ENCODE data around the gene COPS7B.

The COPS7B gene

GRCh38 chr2:231794383-231794782, 8.1 kb downstream of the COPS7B start:
- no peak for FAIRE-seq
- DNase-seq (ENCODE audit: insufficient read length): no peak
- no peak for TF ChIP-seq POLR2AphosphoS5 (IDR thresholded peaks at IDR 0.05; ENCODE audit: low read depth, low read length)
- no peak for TF ChIP-seq POLR2A (IDR thresholded peaks at IDR 0.05; ENCODE audit: low read depth, low read length)
- no peak for TF ChIP-seq TAF1 (IDR thresholded peaks at IDR 0.05; ENCODE audit: borderline replicate concordance, low read depth, low read length)

- TF ChIP-seq POLR2AphosphoS5 (IDR thresholded peaks at IDR 0.05; ENCODE audit: low read depth, low read length): no peak
- no peak for TF ChIP-seq TAF1 (IDR thresholded peaks at IDR 0.05; ENCODE audit: borderline replicate concordance, low read depth, low read length)
- no peak for TF ChIP-seq POLR2A (IDR thresholded peaks at IDR 0.05; ENCODE audit: low read depth, low read length)
- DNase-seq (ENCODE audit: insufficient read length) (no peak), FAIRE-seq (no peak)
Measured at GRCh38 chr2:231795525-231796327, 9.5 kb downstream of the COPS7B start.

- DNase-seq (ENCODE audit: insufficient read length) (no peak), FAIRE-seq (peak; percentile 67)
- TF ChIP-seq POLR2AphosphoS5 (IDR thresholded peaks at IDR 0.05; ENCODE audit: low read depth, low read length): no peak
- TF ChIP-seq TAF1 (IDR thresholded peaks at IDR 0.05; ENCODE audit: borderline replicate concordance, low read depth, low read length): no peak
- TF ChIP-seq POLR2A (IDR thresholded peaks at IDR 0.05; ENCODE audit: low read depth, low read length): no peak
Measured at GRCh38 chr2:231800493-231801091, 14.3 kb downstream of the COPS7B start.

GRCh38 chr2:231803501-231804138, 17.4 kb downstream of the COPS7B start:
- TF ChIP-seq POLR2A (IDR thresholded peaks at IDR 0.05; ENCODE audit: low read depth, low read length) (no peak), TAF1 (IDR thresholded peaks at IDR 0.05; ENCODE audit: borderline replicate concordance, low read depth, low read length) (no peak), POLR2AphosphoS5 (IDR thresholded peaks at IDR 0.05; ENCODE audit: low read depth, low read length) (no peak)
- no peak for FAIRE-seq
- DNase-seq (ENCODE audit: insufficient read length): no peak

- TF ChIP-seq POLR2A (IDR thresholded peaks at IDR 0.05; ENCODE audit: low read depth, low read length): no peak
- no peak for TF ChIP-seq POLR2AphosphoS5 (IDR thresholded peaks at IDR 0.05; ENCODE audit: low read depth, low read length)
- TF ChIP-seq TAF1 (IDR thresholded peaks at IDR 0.05; ENCODE audit: borderline replicate concordance, low read depth, low read length): no peak
- FAIRE-seq (no peak), DNase-seq (ENCODE audit: insufficient read length) (no peak)
Measured at GRCh38 chr2:231807020-231807419, 20.8 kb downstream of the COPS7B start.

- TF ChIP-seq POLR2AphosphoS5 (IDR thresholded peaks at IDR 0.05; ENCODE audit: low read depth, low read length) (no peak), POLR2A (IDR thresholded peaks at IDR 0.05; ENCODE audit: low read depth, low read length) (no peak), TAF1 (IDR thresholded peaks at IDR 0.05; ENCODE audit: borderline replicate concordance, low read depth, low read length) (no peak)
- no peak for DNase-seq (ENCODE audit: insufficient read length)
- FAIRE-seq: no peak
Measured at GRCh38 chr2:231810905-231811304, 24.7 kb downstream of the COPS7B start.

- no peak for DNase-seq (ENCODE audit: insufficient read length)
- FAIRE-seq: no peak
- TF ChIP-seq POLR2A (IDR thresholded peaks at IDR 0.05; ENCODE audit: low read depth, low read length) (no peak), TAF1 (IDR thresholded peaks at IDR 0.05; ENCODE audit: borderline replicate concordance, low read depth, low read length) (no peak), POLR2AphosphoS5 (IDR thresholded peaks at IDR 0.05; ENCODE audit: low read depth, low read length) (no peak)
Measured at GRCh38 chr2:231816327-231817026, 30.2 kb downstream of the COPS7B start.

GRCh38 chr2:231819447-231820042, 33.3 kb downstream of the COPS7B start:
- FAIRE-seq (no peak), DNase-seq (ENCODE audit: insufficient read length) (no peak)
- no peak for TF ChIP-seq TAF1 (IDR thresholded peaks at IDR 0.05; ENCODE audit: borderline replicate concordance, low read depth, low read length)
- no peak for TF ChIP-seq POLR2A (IDR thresholded peaks at IDR 0.05; ENCODE audit: low read depth, low read length)
- TF ChIP-seq POLR2AphosphoS5 (IDR thresholded peaks at IDR 0.05; ENCODE audit: low read depth, low read length): no peak

GRCh38 chr2:231820786-231821303, 34.6 kb downstream of the COPS7B start:
- FAIRE-seq (no peak), DNase-seq (ENCODE audit: insufficient read length) (no peak)

GRCh38 chr2:231821908-231822307, 35.7 kb downstream of the COPS7B start:
- no peak for FAIRE-seq
- no peak for DNase-seq (ENCODE audit: insufficient read length)
- TF ChIP-seq POLR2A (IDR thresholded peaks at IDR 0.05; ENCODE audit: low read depth, low read length): no peak
- no peak for TF ChIP-seq POLR2AphosphoS5 (IDR thresholded peaks at IDR 0.05; ENCODE audit: low read depth, low read length)
- no peak for TF ChIP-seq TAF1 (IDR thresholded peaks at IDR 0.05; ENCODE audit: borderline replicate concordance, low read depth, low read length)

More at GRCh38 chr2:231820786-231821303, 34.6 kb downstream of the COPS7B start:
- no peak for TF ChIP-seq POLR2AphosphoS5 (IDR thresholded peaks at IDR 0.05; ENCODE audit: low read depth, low read length)
- TF ChIP-seq TAF1 (IDR thresholded peaks at IDR 0.05; ENCODE audit: borderline replicate concordance, low read depth, low read length): no peak
- TF ChIP-seq POLR2A (IDR thresholded peaks at IDR 0.05; ENCODE audit: low read depth, low read length): no peak
